ENCODE results near the gene KRT38. TPM values are rescaled to one million over a fixed set of nuclear protein-coding genes. Genes with fewer than 3 reads are reported as not detected.

KRT38 gene
- total and polyA plus RNA-seq, 2 of the 8 experiments (the other 6 are each of a cell fraction or from before 2014, with no cell fraction given), result not detected

- TF ChIP-seq CHD7 (IDR thresholded peaks at IDR 0.05; ENCODE audit: insufficient replicate concordance, low read length), result no peak
Measured at GRCh38 chr17:41457676-41458075, 16.9 kb upstream of the KRT38 start (continued).

Data from H1 (cell line).